LoVo (cell line): Measurements from ENCODE around the gene G3BP1.
"Not testable (repeated sequence)": the region's sequence is repeated elsewhere in the genome, so short reads cannot be mapped to it uniquely, and the experiment has no call there.

Source experiments
- DNase-seq: peaks from one replicate; pipeline ENCODE4 v3.0.0-alpha.2; 2016; ENCODE audit warnings: low spot score

G3BP1 gene

DNA sequence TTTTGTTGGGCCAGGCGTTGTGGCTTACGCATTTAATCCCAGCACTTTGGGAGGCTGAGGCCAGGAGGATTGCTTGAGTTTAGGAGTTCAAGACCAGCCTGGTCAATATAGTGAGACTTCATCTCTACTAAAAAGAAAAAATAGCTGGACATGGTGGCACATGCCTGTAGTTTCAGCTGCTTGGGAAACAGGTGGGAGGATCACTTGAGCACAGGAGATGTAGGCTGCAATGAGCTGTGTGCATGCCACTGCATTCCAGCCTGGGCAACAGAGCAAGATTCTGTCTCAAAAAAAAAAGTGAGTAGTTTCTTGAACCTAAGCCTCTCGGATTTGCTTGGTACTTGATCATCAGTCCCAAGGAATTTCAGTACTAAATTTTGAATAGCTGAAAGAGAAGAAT lies 26.9 kb downstream of the G3BP1 start:
- no peak for DNase-seq

DNA sequence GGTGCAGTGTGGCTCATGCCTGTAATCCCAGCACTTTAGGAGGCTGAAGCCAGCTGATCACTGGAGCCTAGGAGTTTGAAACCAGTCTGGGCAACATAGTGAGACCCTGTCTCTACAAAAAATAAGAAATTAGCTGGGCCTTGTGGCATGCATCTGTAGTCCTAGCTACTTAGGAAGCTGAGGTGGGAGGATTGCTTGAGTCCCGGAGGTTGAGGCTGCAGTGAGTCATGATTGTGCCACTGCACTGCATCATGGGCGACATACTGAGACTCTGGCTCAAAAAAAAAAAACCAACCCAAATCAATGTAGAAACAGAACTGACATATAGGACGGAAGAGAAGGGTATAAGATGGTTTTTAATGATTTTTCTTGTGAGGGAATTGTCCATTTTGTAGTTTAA lies 27.7 kb downstream of the G3BP1 start:
- DNase-seq: no peak

DNA sequence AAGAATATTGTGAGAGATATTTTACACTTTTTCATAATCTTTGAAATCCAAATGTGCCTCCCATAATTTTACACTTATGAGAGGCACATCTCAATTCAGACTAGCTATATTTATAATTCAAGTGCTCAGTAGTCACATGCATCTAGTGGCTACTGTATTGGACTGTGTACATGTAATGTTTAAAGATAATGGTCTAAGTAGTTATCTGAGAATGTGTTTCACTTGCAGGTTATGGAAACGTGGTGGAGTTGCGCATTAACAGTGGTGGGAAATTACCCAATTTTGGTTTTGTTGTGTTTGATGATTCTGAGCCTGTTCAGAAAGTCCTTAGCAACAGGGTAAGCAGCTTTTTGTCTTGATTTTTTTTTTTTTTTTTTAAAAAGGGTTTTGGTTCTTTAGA lies 28.8 kb downstream of the G3BP1 start:
- DNase-seq: no peak

DNA sequence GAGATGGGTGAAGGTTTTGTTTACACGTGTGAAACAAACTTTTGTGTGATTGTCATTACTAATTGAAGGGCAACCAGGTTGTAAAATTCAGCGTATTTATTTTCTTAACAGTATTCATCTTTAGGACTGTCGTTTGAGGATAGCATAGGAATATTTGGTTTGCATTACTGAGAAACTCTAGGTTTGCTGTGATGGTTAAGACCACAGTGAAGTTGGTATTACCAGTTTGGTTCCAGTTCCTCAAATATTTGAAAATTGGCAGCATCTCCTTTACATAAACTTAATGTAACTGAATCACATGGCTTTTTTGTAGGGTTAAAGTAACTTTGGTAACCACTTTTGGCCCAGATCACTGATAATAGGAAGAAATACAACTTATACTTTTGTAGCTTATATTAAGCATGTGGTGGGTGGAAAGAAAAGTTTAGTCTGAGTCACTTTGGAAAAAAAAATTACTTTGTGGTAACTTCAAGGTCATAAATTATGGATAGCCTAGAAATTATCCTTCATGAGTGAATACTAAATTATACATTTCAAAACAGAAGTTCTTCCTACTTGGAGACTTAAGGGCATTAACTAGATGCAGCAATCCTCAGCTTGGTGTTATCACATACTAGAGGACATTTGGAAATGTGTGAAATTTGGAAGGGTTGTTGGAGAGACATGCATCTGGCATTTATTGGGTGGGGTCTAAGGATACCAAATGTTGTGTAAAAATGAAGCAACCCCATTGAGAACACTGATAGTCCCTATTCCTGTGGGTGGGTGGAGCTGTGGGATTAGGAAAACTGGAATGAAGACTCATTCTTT lies 33.9 kb downstream of the G3BP1 start:
- DNase-seq: no peak

DNA sequence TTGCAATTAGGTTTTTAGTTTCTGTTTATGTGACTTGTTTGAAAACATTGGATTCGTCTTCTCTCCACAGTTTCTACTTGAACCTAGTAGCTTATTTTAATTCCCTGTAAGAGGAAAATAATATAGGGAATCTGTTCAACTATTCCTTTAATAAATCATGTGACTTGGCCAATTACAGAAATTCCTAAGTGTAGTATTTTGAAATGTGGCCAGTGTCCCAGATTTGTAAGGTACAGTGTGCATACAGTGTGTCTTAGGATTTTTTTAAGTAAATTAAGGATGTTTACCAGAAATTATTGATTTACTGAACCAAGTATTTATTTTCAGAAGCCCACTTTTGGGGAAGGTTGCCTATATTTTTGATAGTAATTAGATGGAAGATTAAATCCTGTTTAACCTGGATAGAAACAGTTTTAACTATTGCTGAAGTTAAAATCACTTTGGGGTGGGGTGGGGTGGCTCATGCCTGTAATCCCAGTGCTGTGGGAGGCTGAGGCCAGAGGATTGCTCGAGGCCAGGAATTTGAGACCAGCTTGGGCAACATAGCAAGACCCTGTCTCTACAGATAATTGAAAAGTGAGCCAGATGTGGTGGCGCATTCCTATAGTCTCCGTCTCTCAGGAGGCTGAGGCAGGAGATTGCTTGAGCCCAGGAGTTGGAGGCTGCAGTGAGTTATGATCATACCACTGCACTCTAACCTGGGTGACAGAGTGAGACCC lies 36.9 kb downstream of the G3BP1 start:
- DNase-seq: no peak

DNA sequence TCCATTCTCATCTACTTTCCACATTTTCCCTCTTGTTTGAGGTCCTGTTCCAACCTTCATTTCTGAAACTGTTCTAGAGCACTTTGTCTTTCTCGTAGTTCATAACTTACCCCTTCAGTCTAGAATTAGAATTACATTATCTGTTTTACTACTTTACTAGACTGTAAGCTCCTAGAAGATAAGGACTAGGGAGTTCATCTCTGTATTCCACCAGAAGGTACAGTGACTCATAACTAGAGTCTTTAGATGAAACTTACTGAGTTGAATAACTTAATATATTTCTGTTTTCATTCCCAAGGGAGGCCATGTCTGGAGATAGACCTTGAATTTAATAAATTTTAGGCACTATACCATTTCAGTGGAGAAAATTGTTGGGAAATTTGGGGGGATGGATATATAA lies 38.7 kb downstream of the G3BP1 start:
- no peak for DNase-seq

DNA sequence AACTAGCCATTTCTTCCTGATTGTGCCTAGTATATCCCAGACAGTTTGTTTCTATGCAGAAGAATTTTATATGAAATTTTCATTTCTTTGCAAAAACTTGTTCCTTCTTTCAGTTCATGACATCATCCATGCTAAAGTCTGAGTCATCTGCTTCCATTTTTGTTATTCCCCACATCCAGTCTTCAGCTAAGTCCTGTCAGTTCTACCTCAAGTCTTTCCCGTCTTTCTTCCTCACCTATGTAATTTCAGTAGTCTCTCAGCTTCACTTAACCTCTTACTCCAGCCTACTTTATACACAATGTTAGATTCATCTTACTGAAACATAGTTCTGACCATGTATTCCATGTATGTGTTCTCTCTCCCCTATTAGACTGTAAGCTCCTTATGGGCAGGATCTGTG lies 39.1 kb downstream of the G3BP1 start:
- DNase-seq: no peak

DNA sequence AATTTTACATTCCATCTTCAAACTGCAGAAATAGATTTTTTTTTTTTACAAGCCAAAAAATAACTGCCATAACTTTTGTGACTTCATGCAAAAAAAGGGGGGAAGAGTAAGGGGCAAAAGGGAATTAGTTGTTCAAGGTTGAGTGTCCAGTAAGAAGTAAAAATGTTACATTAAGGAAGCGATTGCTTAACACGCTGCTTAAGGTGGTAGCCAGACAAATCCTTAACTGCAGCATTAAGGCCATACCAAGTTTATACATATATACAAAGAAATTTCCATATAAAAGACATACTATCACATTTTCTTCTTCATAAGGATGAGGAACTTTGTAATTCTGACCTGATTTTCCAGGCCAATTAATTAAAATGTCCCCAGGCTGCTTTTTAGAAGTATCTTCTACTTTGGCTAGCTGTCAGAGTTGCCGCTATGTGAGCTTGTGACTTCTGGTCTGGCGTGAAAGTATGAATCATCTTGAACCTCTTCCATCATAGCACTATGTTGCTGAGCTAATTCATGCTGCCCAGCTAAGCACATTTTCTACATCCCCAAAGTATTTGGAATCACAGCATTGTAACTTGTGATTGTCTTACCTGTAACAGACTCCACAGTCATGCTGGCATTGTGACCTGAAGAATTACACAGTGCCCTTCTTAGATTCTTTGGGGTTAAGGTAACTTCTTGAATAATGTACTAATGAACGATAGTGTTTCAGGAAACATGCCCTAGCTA lies 40.0 kb downstream of the G3BP1 start:
- no peak for DNase-seq

DNA sequence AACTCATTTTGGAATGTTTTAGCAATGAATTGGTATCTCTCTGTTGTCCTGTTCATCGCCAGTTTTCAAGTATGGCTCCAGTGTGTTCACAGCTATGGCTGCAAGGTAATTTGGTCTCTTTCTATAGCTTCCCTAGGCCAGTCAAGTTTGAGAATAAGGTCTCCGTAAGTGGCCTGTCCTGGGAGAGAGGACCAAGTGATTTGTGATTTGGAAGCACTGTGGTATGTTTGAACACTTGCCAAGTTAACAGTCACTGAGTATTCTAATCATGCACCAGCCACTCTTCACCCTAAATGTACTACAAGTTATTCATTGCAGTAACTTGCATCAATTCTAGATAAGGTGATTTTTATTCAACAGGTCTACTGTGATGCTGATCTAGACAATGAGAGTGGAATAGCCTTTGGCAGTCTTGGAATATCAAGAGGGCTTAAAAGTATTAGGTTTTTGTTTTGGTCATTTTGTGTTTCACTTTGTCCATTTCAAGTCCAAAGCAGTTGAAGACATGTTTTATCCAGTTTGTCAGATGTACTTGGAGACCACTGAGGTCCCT lies 41.1 kb downstream of the G3BP1 start:
- DNase-seq: no peak

DNA sequence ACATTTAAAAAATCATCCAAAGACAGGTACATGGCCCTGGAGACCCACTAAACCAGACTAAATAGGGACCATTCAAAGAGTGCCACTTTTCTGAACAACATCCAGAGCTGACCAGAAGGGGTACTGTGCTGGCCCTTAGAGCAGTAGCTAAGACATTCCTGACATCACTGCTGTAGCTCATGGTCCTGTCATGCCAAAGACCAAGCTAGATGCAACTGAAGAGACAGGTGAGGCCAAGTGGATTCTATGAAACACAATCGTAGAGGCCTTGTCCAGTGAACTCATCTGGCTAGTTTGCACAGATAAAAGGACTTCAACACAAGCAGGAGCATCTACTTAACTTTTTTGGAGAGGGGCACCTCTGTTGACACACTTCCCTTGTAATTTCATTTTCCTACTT lies 43.3 kb downstream of the G3BP1 start:
- DNase-seq: no peak

DNA sequence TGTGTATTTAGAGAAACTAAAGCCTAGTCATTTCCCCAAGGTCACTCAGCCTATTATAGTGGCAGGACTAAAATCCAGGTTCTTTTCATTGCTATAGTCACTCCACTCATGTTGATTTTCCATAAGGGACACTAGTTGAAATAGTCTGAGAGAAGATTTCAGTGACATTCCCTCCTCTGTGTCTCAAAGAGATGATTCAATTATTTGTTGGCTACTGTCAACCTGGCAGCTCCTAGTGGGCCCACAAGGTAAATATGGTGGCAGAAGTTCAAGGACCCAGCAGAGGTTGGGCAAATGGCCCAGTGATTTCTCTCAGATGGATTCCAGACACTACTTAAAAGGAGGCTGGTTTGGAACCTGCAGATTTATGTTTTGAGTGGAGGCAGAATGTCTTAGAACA lies 48.1 kb downstream of the G3BP1 start:
- DNase-seq: no peak

DNA sequence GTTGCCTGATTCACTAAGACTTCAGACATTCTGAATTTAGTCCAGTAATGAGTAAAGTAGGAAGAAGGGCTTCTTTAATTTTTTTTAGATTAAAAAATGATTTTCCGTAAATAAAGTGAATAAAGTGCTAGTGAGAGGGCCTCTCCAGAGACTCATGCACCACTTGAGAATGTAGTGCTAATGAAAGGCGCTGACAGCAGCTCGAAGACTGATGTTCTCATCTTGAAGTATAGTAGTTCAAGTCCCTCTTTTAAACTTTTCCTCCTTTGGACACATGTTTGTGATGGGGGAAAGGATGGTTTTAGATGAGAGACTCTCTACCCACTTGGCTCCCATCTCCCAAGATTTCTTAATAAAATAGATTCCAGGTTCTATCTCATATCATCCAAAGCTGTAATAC lies 48.5 kb downstream of the G3BP1 start:
- DNase-seq: no peak

DNA sequence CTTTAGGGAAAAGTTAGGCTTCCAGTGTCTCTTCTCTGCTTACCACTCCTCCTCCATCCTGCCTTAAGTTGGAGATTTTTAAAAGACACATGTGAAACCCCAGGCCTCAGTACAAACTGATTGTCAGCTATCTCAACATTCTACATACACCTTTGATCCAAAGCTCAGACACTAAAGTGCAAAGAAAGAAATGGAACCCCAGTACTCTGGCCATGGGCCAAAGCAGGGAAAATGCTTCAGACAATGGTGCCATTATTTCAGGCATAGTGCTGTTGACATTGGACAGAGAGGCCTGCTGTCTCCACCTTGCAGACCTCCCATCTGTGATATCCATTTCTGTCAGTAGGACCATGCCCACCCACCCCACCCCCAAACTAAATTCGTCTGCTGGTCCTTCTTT lies 49.1 kb downstream of the G3BP1 start:
- no peak for DNase-seq

DNA sequence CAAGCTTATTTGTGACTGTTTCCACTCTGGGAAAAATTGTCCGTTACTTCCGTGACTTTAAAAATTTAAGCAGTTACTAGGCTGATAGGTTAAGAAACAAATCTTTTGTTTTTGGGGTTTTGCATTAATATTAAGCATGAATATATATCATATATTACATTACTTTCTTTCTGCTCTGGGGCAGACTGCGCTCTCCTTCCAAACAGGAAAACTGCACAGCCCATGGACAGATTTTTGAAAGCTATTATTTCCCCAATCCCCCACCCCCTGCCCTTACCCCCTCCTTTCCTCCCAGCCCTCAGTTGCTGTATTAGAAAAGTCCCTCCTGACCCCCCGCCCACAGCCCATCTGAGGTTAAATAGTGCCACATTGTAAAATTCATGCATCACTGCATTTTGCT lies 50.4 kb downstream of the G3BP1 start:
- no peak for DNase-seq

DNA sequence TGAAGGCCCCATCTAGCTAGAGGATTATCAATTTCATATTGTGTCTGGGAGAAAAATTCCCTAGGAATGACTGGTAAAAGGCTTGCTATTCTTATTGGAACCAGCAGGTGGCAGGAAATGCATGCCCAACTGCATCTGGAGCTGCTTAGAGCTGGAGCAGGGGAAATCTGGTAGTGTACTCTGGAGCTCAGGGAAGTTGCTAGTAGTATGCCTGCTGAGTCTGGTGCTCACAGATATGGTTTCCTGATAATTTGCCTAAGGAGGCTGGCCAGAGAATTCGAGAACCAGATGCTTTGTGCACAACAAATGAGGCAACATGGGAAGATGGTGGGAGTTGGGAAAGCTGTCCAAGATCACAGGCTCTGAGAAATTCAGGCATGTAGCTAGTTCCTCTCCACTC lies 53.7 kb downstream of the G3BP1 start:
- DNase-seq: peak; percentile 72

DNA sequence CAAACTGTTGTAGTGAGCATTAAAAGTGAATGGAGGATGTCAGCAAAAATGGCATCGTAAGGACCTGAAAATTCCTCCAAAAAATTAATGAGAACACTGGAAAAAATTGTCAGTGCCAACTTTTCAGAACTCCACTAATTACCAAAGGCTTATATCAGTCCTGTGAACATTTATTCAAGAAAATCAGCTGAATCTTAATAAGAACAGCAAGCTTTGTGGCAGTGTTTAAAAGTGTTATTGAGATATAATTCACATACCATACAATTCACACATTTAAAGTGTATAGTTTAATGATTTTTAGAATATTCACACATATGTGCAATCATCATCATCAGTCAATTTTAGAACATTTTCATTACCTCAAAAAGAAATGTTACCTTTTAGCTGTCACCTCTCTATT lies 57.6 kb downstream of the G3BP1 start:
- DNase-seq: no peak

DNA sequence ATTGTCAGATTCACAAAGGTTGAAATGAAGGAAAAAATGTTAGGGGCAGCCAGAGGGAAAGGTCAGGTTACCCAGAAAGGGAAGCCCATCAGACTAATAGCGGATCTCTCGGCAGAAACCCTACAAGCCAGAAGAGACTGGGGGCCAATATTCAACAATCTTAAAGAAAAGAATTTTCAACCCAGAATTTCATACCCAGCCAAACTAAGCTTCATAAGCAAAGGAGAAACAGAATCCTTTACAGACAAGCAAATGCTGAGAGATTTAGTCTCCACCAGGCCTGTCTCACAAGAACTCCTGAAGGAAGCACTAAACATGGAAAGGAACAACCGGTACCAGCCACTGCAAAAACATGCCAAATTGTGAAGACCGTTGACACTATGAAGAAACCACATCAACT lies 61.1 kb downstream of the G3BP1 start:
- DNase-seq: not testable (repeated sequence)

DNA sequence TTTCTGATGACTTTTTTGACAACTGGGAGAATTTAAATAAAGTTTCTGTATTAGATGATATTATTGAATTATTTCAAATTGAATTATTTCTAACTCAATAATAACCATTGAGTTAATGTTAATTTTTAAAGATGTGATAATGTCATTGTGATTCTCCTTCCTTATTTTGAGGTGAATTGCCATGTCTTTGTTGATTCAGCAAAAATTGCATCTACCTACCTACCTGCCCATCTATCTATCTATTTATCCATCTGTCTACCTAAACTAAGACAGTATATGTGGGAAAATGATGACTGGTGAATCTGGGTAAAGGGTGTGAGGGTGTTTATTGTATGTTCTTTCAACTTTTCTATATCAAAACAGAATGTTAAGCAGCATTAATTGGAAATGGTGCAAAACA lies 75.0 kb downstream of the G3BP1 start:
- DNase-seq: no peak

DNA sequence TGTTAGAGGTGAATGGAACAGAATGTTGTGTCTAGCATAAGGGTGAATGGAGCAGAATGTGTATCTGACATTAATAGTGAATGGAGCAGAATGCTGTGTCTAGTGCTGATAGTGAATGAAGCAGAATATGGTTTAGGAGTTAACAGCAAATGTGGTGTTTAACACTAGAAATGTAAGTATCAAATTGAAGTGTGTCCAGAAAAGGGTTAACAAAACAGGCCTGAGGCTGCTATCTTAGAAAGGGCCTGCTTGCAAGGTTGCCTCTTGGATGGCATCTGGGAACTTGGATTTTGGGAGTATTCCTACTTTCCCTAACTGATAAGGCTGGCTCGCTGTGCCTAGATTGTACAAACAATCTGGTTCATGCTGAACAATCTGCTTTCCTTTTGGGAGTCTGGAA lies 76.1 kb downstream of the G3BP1 start:
- DNase-seq: no peak

DNA sequence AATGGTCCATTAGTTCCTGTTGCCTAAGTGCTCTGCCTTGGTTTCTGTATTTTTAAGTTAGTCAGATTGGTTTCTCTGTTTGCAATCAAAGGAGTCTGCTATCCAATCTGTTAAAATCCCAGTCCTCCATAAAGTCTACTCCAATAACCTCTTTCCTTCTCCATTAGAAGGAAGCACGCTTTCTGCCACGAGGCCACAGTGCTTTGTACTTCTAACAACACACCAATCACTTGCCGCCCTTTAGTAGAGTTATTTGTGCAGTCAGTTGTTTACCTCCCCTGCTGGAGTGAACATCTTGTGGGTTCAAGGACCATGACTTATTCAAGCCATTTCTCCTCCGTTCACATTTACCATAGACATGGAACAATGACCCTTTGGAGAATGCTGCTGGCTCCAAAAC lies 83.9 kb downstream of the G3BP1 start:
- DNase-seq: no peak

DNA sequence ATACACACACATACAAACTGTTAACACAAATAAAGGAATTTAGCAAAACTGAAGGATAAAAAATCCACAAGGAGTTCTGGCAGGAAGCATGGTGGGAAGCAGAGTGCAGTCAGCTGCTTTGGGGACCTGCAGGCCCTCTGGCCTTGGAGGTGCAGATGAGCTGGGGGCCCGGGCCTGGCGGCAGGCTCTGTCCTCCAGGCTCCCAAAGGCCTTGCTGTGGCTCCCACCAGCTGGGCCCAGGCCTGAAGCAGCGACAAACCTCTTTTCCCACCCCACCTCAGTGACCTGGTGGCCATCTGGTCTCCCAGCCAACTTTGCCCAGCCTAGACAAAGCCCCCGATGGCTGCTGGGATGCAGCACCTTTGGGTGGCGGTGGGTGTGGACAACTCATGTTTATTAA lies 85.1 kb downstream of the G3BP1 start:
- DNase-seq: no peak

DNA sequence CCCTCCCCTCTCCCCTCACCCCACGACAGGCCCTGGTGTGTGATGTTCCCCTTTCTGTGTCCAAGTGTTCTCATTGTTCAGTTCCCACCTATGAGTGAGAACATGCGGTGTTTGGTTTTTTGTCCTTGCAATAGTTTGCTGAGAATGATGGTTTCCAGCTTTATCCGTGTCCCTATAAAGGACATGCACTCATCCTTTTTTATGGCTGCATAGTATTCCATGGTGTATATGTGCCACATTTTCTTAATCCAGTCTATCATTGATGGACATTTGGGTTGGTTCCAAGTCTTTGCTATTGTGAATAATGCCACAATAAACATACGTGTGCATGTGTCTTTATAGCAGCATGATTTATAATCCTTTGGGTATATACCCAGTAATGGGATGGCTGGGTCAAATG lies 89.1 kb downstream of the G3BP1 start:
- DNase-seq: not testable (repeated sequence)
